ENCODE data around the gene OR8B8. TPM values are rescaled to one million over a fixed set of nuclear protein-coding genes. Genes with fewer than 3 reads are reported as not detected.
A peak's percentile ranks its signal among the peaks of the same experiment; 100 is the strongest.

Gene OR8B8
- total RNA-seq, 1 experiment from 2014 or later: not detected

GRCh38 chr11:124481365-124482323 lies 36.1 kb upstream of the OR8B8 start:
- H3K27me3 ChIP-seq (ENCODE audit: insufficient read depth, low read length): peaks cover 14% of the 10 kb centered on the region
- DNase-seq (ENCODE audit: low read depth, low spot score) (no peak), ATAC-seq (peak; percentile 86)
- H2AFZ ChIP-seq (ENCODE audit: low read depth, low read length, poor library complexity, severe bottlenecking): peak overlapping the region; percentile 74
- H3K4me3 ChIP-seq (replicated peaks in 1 of 2; ENCODE audit: low read depth in 1 of 2, low read length in 2 of 2): peak overlapping the region; percentile 32 to 51
- peak overlapping the region; percentile 75 for H3K4me2 ChIP-seq (ENCODE audit: low read length)
- intact Hi-C loops (cut with micrococcal nuclease): no loop called here
- H3K79me2 ChIP-seq (ENCODE audit: insufficient read depth, low read length): no peaks in the 10 kb centered on the region
- no peak overlapping the region for H3K9ac ChIP-seq (ENCODE audit: low read length)
- no peaks in the 10 kb centered on the region for H3K36me3 ChIP-seq (ENCODE audit: control insufficient read depth in 1 of 2, insufficient read depth in 2 of 2, low read length in 2 of 2)
- CTCF ChIA-PET: interaction anchor here (1.5 kb wide), 1 partner anchor 65 kb away, joined by 3 read pairs; no protein-coding TSS in a partner anchor
- peak overlapping the region; percentile 34; the same call in 1 of the 2 replicates for H3K27ac ChIP-seq (ENCODE audit: low read depth, low read length)
- H3K4me1 ChIP-seq (ENCODE audit: control insufficient read depth in 1 of 2, insufficient read depth in 2 of 2, low read length in 2 of 2): peaks cover 6 to 28% of the 10 kb centered on the region in 2 experiments; a peak in 2 of 4 replicates
- no peaks in the 10 kb centered on the region for H3K9me2 ChIP-seq (ENCODE audit: insufficient read depth)
- RAD21 ChIA-PET (ENCODE audit: low non-redundant PET in 1 of 2, low total read pairs in 2 of 2, uncharacterized antibody in 2 of 2, unreplicated experiment in 2 of 2): no interaction called here
- H3K9me3 ChIP-seq (ENCODE audit: control insufficient read depth in 1 of 2, insufficient read depth in 1 of 2, low read depth in 1 of 2, low read length in 2 of 2): no peaks in the 10 kb centered on the region
- POLR2A ChIA-PET: no interaction called here
- no peaks in the 10 kb centered on the region for H4K20me1 ChIP-seq (ENCODE audit: insufficient read depth)
- TF ChIP-seq MAX (IDR thresholded peaks at IDR 0.05): 0 out of 2 replicates have a peak, but pooled peaks have one; percentile 25
- TF ChIP-seq EZH2 (IDR thresholded peaks at IDR 0.05): no peak
- no peak for TF ChIP-seq ELF1 (IDR thresholded peaks at IDR 0.05; ENCODE audit: borderline replicate concordance, low read depth)
- no peak for TF ChIP-seq SP1 (IDR thresholded peaks at IDR 0.05; ENCODE audit: low read depth)
- no TSS peak for BruUV-seq (replicated peaks)

GRCh38 chr11:124479561-124479960 lies 34.1 kb upstream of the OR8B8 start:
- Histone ChIP-seq H3K27ac (ENCODE audit: low read depth, low read length) (no peak overlapping the region), H3K79me2 (ENCODE audit: insufficient read depth, low read length) (no peaks in the 10 kb centered on the region), H3K4me2 (ENCODE audit: low read length) (no peak overlapping the region), H2AFZ (ENCODE audit: low read depth, low read length, poor library complexity, severe bottlenecking) (no peak overlapping the region), H3K9me2 (ENCODE audit: insufficient read depth) (no peaks in the 10 kb centered on the region), H3K9ac (ENCODE audit: low read length) (no peak overlapping the region), H3K9me3 (ENCODE audit: control insufficient read depth in 1 of 2, insufficient read depth in 1 of 2, low read depth in 1 of 2, low read length in 2 of 2) (no peaks in the 10 kb centered on the region), H3K27me3 (ENCODE audit: insufficient read depth, low read length) (peaks cover 22% of the 10 kb centered on the region), H3K4me1 (ENCODE audit: control insufficient read depth in 1 of 2, insufficient read depth in 2 of 2, low read length in 2 of 2) (peaks cover 6 to 28% of the 10 kb centered on the region in 2 experiments; a peak in 2 of 4 replicates), H4K20me1 (ENCODE audit: insufficient read depth) (no peaks in the 10 kb centered on the region), H3K36me3 (ENCODE audit: control insufficient read depth in 1 of 2, insufficient read depth in 2 of 2, low read length in 2 of 2) (no peaks in the 10 kb centered on the region), H3K4me3 (replicated peaks in 1 of 2; ENCODE audit: low read depth in 1 of 2, low read length in 2 of 2) (no peak overlapping the region)
- intact Hi-C loops (cut with micrococcal nuclease): no loop called here
- DNase-seq (ENCODE audit: low read depth, low spot score) (no peak), ATAC-seq (no peak)
- TF ChIP-seq ZNF274 (IDR thresholded peaks at IDR 0.05; ENCODE audit: low read depth, low read length): no peak
- no peak for TF ChIP-seq ZFX (IDR thresholded peaks at IDR 0.05)
- no peak for TF ChIP-seq ELF1 (IDR thresholded peaks at IDR 0.05; ENCODE audit: borderline replicate concordance, low read depth)
- TF ChIP-seq TCF7L2 (IDR thresholded peaks at IDR 0.05; ENCODE audit: borderline replicate concordance, extremely low read depth, insufficient read depth, insufficient read length): no peak
- no peak for TF ChIP-seq RAD21 (IDR thresholded peaks at IDR 0.05; ENCODE audit: low read depth)
- TF ChIP-seq EZH2 (IDR thresholded peaks at IDR 0.05): no peak
- TF ChIP-seq SIN3A (IDR thresholded peaks at IDR 0.05; ENCODE audit: low read depth): no peak
- no peak for TF ChIP-seq CEBPB (IDR thresholded peaks at IDR 0.05; ENCODE audit: low read depth)
- no peak for TF ChIP-seq SP1 (IDR thresholded peaks at IDR 0.05; ENCODE audit: low read depth)
- TF ChIP-seq FOSL1 (IDR thresholded peaks at IDR 0.05; ENCODE audit: low read depth): no peak
- TF ChIP-seq ATF3 (IDR thresholded peaks at IDR 0.05): no peak
- TF ChIP-seq JUND (IDR thresholded peaks at IDR 0.05): no peak
- TF ChIP-seq POLR2A (IDR thresholded peaks at IDR 0.05; ENCODE audit: borderline replicate concordance, extremely low read depth, insufficient read depth, insufficient read length): no peak
- TF ChIP-seq YY1 (IDR thresholded peaks at IDR 0.05; ENCODE audit: extremely low read depth, insufficient replicate concordance, low read depth, low read length): no peak
- TF ChIP-seq MAX (IDR thresholded peaks at IDR 0.05): no peak
- TF ChIP-seq CBX3 (IDR thresholded peaks at IDR 0.05; ENCODE audit: low read depth): no peak
- TF ChIP-seq SRF (IDR thresholded peaks at IDR 0.05; ENCODE audit: low read depth): no peak
- TF ChIP-seq CTCF (IDR thresholded peaks at IDR 0.05 in 2 of 3, conservative IDR thresholded peaks at IDR 0.05 in 1 of 3; ENCODE audit: borderline replicate concordance in 1 of 3, insufficient read depth in 1 of 3, low read depth in 2 of 3, low read length in 2 of 3): no peak
- CTCF ChIA-PET: no interaction called here
- POLR2A ChIA-PET: no interaction called here
- RAD21 ChIA-PET (ENCODE audit: low non-redundant PET in 1 of 2, low total read pairs in 2 of 2, uncharacterized antibody in 2 of 2, unreplicated experiment in 2 of 2): no interaction called here
- BruUV-seq (replicated peaks): no TSS peak

Data from HCT116 (cell line).